ENCODE measurements around the gene DYRK1A.

- TF ChIP-seq CTCF (IDR thresholded peaks at IDR 0.05; ENCODE audit: low read length) = no peak
- TF ChIP-seq EZH2phosphoT487 (IDR thresholded peaks at IDR 0.05; ENCODE audit: low read length) = no peak
- TF ChIP-seq EZH2 (optimal IDR thresholded peaks at IDR 0.05; ENCODE audit: low read depth, low read length) = no peak
Measured at GRCh38 chr21:37447288-37447936, 80.8 kb downstream of the DYRK1A start.

All from MM.1S (cell line).